Dermis blood vessel endothelial cell (primary cell): Measurements from ENCODE around the gene RSRC1. TPM values are rescaled to one million over a fixed set of nuclear protein-coding genes. Genes with fewer than 3 reads are reported as not detected.
"Not testable (repeated sequence)": the region's sequence is repeated elsewhere in the genome, so short reads cannot be mapped to it uniquely, and the experiment has no call there.

Experiments used
- DNase-seq: peaks from one replicate; pipeline ENCODE4 v3.0.0; 2010
- total RNA-seq: library from RNA; depleted of rRNA; stranded (reverse); fragments of >200 nt; gene quantifications from 2 replicates; pipeline ENCODE4 v1.2.3, GENCODE V29; 2014

The RSRC1 gene
- total RNA-seq, 1 donor from 2014 or later = 35.7 TPM

- no peak for DNase-seq
Measured at GRCh38 chr3:158330870-158331269, 221.0 kb downstream of the RSRC1 start.

- no peak for DNase-seq
Measured at GRCh38 chr3:158333736-158334135, 223.8 kb downstream of the RSRC1 start.

GRCh38 chr3:158337110-158337509 lies 227.2 kb downstream of the RSRC1 start:
- DNase-seq = no peak

- DNase-seq = no peak
Measured at GRCh38 chr3:158339638-158340037, 229.7 kb downstream of the RSRC1 start.

- DNase-seq = not testable (repeated sequence)
Measured at GRCh38 chr3:158340951-158341350, 231.1 kb downstream of the RSRC1 start.

GRCh38 chr3:158347966-158348365 lies 238.1 kb downstream of the RSRC1 start:
- no peak for DNase-seq

GRCh38 chr3:158350971-158351370 lies 241.1 kb downstream of the RSRC1 start:
- DNase-seq = no peak

- DNase-seq = no peak
Measured at GRCh38 chr3:158352551-158352950, 242.7 kb downstream of the RSRC1 start.

- no peak for DNase-seq
Measured at GRCh38 chr3:158354713-158355112, 244.8 kb downstream of the RSRC1 start.

- no peak for DNase-seq
Measured at GRCh38 chr3:158355623-158356588, 246.0 kb downstream of the RSRC1 start.

GRCh38 chr3:158359339-158359738 lies 249.4 kb downstream of the RSRC1 start:
- DNase-seq = no peak

GRCh38 chr3:158360756-158361448 lies 251.0 kb downstream of the RSRC1 start:
- DNase-seq = no peak

- no peak for DNase-seq
Measured at GRCh38 chr3:158368271-158368670, 258.4 kb downstream of the RSRC1 start.

GRCh38 chr3:158369279-158369678 lies 259.4 kb downstream of the RSRC1 start:
- no peak for DNase-seq

- DNase-seq = no peak
Measured at GRCh38 chr3:158379517-158379916, 269.6 kb downstream of the RSRC1 start.

GRCh38 chr3:158381262-158381868 lies 271.5 kb downstream of the RSRC1 start:
- DNase-seq = no peak

- DNase-seq = no peak
Measured at GRCh38 chr3:158382479-158382878, 272.6 kb downstream of the RSRC1 start.

GRCh38 chr3:158384019-158384418 lies 274.1 kb downstream of the RSRC1 start:
- DNase-seq = no peak

- DNase-seq = no peak
Measured at GRCh38 chr3:158395421-158395820, 285.5 kb downstream of the RSRC1 start.

GRCh38 chr3:158402590-158402989 lies 292.7 kb downstream of the RSRC1 start:
- no peak for DNase-seq

- no peak for DNase-seq
Measured at GRCh38 chr3:158403013-158403412, 293.1 kb downstream of the RSRC1 start.

- no peak for DNase-seq
Measured at GRCh38 chr3:158404131-158404718, 294.3 kb downstream of the RSRC1 start.

GRCh38 chr3:158405507-158405906 lies 295.6 kb downstream of the RSRC1 start:
- DNase-seq = no peak
